Liver (tissue), 3 donors: ENCODE data around the gene MUC2.

Source experiments
- ATF3 ChIP-seq: IDR thresholded peaks from 2 replicates; pipeline ENCODE4 v1.6.1; 2016; ENCODE audit warnings: antibody characterized with exemption
- CTCF ChIP-seq: fragments of 150-350 bp; IDR thresholded peaks from 2 replicates; pipeline ENCODE4 v1.5.1; 2017; ENCODE audit warnings: improper control_type of control experiment, low read depth, low read length; ENCODE audit not compliant: missing input control
- EGR1 ChIP-seq, 2 donors: IDR thresholded peaks; 2 replicates each; pipeline ENCODE4 v1.6.1; 2016 to 2018; ENCODE audit warnings: antibody characterized with exemption in 2 of 2, low read depth in 2 of 2
- GABPA ChIP-seq, 2 donors: IDR thresholded peaks in 1 of 2; conservative IDR thresholded peaks in 1 of 2; 2 replicates each; pipeline ENCODE4 v1.6.1; 2016; ENCODE audit warnings: antibody characterized with exemption in 2 of 2, mild to moderate bottlenecking in 1 of 2, moderate library complexity in 1 of 2
- HNF4G ChIP-seq: IDR thresholded peaks from 2 replicates; pipeline ENCODE4 v1.6.1; 2016; ENCODE audit warnings: antibody characterized with exemption
- JUND ChIP-seq, 2 donors: IDR thresholded peaks; 2 replicates each; pipeline ENCODE4 v1.6.1; 2016; ENCODE audit warnings: antibody characterized with exemption in 2 of 2
- MAX ChIP-seq: IDR thresholded peaks from 2 replicates; pipeline ENCODE4 v1.6.1; 2016; ENCODE audit warnings: antibody characterized with exemption
- RAD21 ChIP-seq, 2 donors: IDR thresholded peaks; 2 replicates each; pipeline ENCODE4 v1.6.1; 2016; ENCODE audit warnings: antibody characterized with exemption in 2 of 2, mild to moderate bottlenecking in 2 of 2
- REST ChIP-seq: IDR thresholded peaks from 2 replicates; pipeline ENCODE4 v1.6.1; 2016; ENCODE audit warnings: antibody characterized with exemption, mild to moderate bottlenecking
- SP1 ChIP-seq: IDR thresholded peaks from 2 replicates; pipeline ENCODE4 v1.6.1; 2018; ENCODE audit warnings: antibody characterized with exemption, mild to moderate bottlenecking
- TAF1 ChIP-seq: conservative IDR thresholded peaks from 2 replicates; pipeline ENCODE4 v1.6.1; 2016; ENCODE audit warnings: antibody characterized with exemption, mild to moderate bottlenecking
- YY1 ChIP-seq: IDR thresholded peaks from 2 replicates; pipeline ENCODE4 v1.6.1; 2016; ENCODE audit warnings: antibody characterized with exemption, mild to moderate bottlenecking
- ZBTB33 ChIP-seq: IDR thresholded peaks from 2 replicates; pipeline ENCODE4 v1.6.1; 2016; ENCODE audit warnings: antibody characterized with exemption
- donor health status: healthy.
- donor health status: healthy.

- no peak for TF ChIP-seq CTCF
- no peak for TF ChIP-seq MAX
- TF ChIP-seq REST = no peak
- no peak for TF ChIP-seq YY1
- TF ChIP-seq TAF1 = no peak
- TF ChIP-seq EGR1 (IDR thresholded peaks at IDR 0.05; ENCODE audit: low read depth in 2 of 2) = no peak
- TF ChIP-seq JUND (IDR thresholded peaks at IDR 0.05) = no peak
- TF ChIP-seq SP1 = no peak
- TF ChIP-seq ZBTB33 = no peak
- TF ChIP-seq HNF4G = no peak
- no peak for TF ChIP-seq RAD21 (IDR thresholded peaks at IDR 0.05)
- no peak for TF ChIP-seq GABPA (IDR thresholded peaks at IDR 0.05 in 1 of 2, conservative IDR thresholded peaks at IDR 0.05 in 1 of 2)
- no peak for TF ChIP-seq ATF3
Measured at GRCh38 chr11:1102221-1102971, 27.7 kb downstream of the MUC2 start.
